LHCN-M2 (cell line): ENCODE results near the gene CFAP20DC. TPM values are rescaled to one million over a fixed set of nuclear protein-coding genes. Genes with fewer than 3 reads are reported as not detected.
"Not testable (repeated sequence)": the region's sequence is repeated elsewhere in the genome, so short reads cannot be mapped to it uniquely, and the experiment has no call there.

ENCODE experiments used
- DNase-seq: peaks from one replicate; pipeline ENCODE4 v3.0.0-alpha.2; 2012; ENCODE audit warnings: low read depth
- total RNA-seq: library from RNA; depleted of rRNA; stranded (reverse); fragments of >200 nt; gene quantifications from 2 replicates; pipeline ENCODE4 v1.2.3, GENCODE V29; 2014

Gene CFAP20DC
- total RNA-seq, 1 experiment from 2014 or later, result 5.1 TPM

GRCh38 chr3:58868097-58868779, 181.6 kb downstream of the CFAP20DC start:
- DNase-seq, result no peak

GRCh38 chr3:58867621-58868020, 182.2 kb downstream of the CFAP20DC start:
- DNase-seq, result no peak

- DNase-seq, result no peak
Observed at GRCh38 chr3:58866079-58866478, 183.7 kb downstream of the CFAP20DC start.

- no peak for DNase-seq
Observed at GRCh38 chr3:58864480-58864879, 185.3 kb downstream of the CFAP20DC start.

- DNase-seq, result no peak
Observed at GRCh38 chr3:58863206-58863605, 186.6 kb downstream of the CFAP20DC start.

GRCh38 chr3:58861551-58861950, 188.3 kb downstream of the CFAP20DC start:
- no peak for DNase-seq

- DNase-seq, result no peak
Observed at GRCh38 chr3:58858126-58858525, 191.7 kb downstream of the CFAP20DC start.

- DNase-seq, result no peak
Observed at GRCh38 chr3:58857402-58857801, 192.4 kb downstream of the CFAP20DC start.

GRCh38 chr3:58848826-58849225, 201.0 kb downstream of the CFAP20DC start:
- no peak for DNase-seq

- DNase-seq, result not testable (repeated sequence)
Observed at GRCh38 chr3:58842050-58842747, 207.6 kb downstream of the CFAP20DC start.

- DNase-seq, result no peak
Observed at GRCh38 chr3:58840949-58841348, 208.9 kb downstream of the CFAP20DC start.

- no peak for DNase-seq
Observed at GRCh38 chr3:58839964-58840363, 209.9 kb downstream of the CFAP20DC start.

GRCh38 chr3:58839187-58839586, 210.6 kb downstream of the CFAP20DC start:
- DNase-seq, result no peak

- DNase-seq, result peak; percentile 34
Observed at GRCh38 chr3:58837856-58838255, 212.0 kb downstream of the CFAP20DC start.

GRCh38 chr3:58837141-58837843, 212.5 kb downstream of the CFAP20DC start:
- no peak for DNase-seq

- DNase-seq, result peak; percentile 82
Observed at GRCh38 chr3:58835086-58835485, 214.7 kb downstream of the CFAP20DC start.

- no peak for DNase-seq
Observed at GRCh38 chr3:58833491-58833890, 216.3 kb downstream of the CFAP20DC start.

GRCh38 chr3:58829321-58830000, 220.4 kb downstream of the CFAP20DC start:
- no peak for DNase-seq

GRCh38 chr3:58824777-58825176, 225.0 kb downstream of the CFAP20DC start:
- no peak for DNase-seq

GRCh38 chr3:58824285-58824684, 225.5 kb downstream of the CFAP20DC start:
- DNase-seq, result peak; percentile 65

GRCh38 chr3:58806551-58807244, 243.1 kb downstream of the CFAP20DC start:
- DNase-seq, result not testable (repeated sequence)
